Endothelial cell of umbilical vein (primary cell): ENCODE data around the gene PARN. TPM values are rescaled to one million over a fixed set of nuclear protein-coding genes. Genes with fewer than 3 reads are reported as not detected.

Source experiments
- BruUV-seq: library from RNA; stranded (reverse); fragments of 400-500 nt; replicated peaks from 2 replicates; lab custom pipeline; 2021; lab: Mats Ljungman, UMichigan
- CTCF ChIA-PET: fragments of 300-600, 350-600 bp; sonication (Branson Sonifier 250); formaldehyde crosslinking; loops from one replicate; lab custom pipeline; 2021; ENCODE audit warnings: antibody characterized with exemption, inconsistent platforms; lab: Charles Lee
- POLR2A ChIA-PET: fragments of 300-600, 350-600 bp; sonication (Branson Sonifier 250); formaldehyde crosslinking; loops from one replicate; lab custom pipeline; 2021; ENCODE audit warnings: antibody characterized with exemption, inconsistent platforms; lab: Charles Lee
- DNase-seq: peaks from one replicate; pipeline ENCODE4 v3.0.0-alpha.2; 2011; ENCODE audit warnings: low read depth, low spot score
- FAIRE-seq: peaks from 2 replicates; lab custom pipeline; 2011; peaks lifted over from hg19 to GRCh38; lab: Jason Lieb, UNC
- H2AFZ ChIP-seq: 2 replicates; pipeline ENCODE4 v1.6.0; 2012; ENCODE audit warnings: low read depth, low read length, control low read depth, inconsistent platforms
- H3K27ac ChIP-seq: 2 replicates; pipeline ENCODE4 v1.5.1; 2011; ENCODE audit warnings: low read depth, mild to moderate bottlenecking, control low read depth, low read length, moderate library complexity; ENCODE audit not compliant: insufficient read depth
- H3K27me3 ChIP-seq, 2 experiments: 2 replicates each; pipeline versions ENCODE4 v1.6.0 to v1.6.1; 2011; ENCODE audit warnings: low read length in 2 of 2, mixed read lengths in 1 of 2; ENCODE audit not compliant: control insufficient read depth in 2 of 2, insufficient read depth in 2 of 2
- H3K36me3 ChIP-seq, 2 experiments: 2 replicates in 1 of 2; 3 replicates in 1 of 2; pipeline ENCODE4 v1.5.1; 2011; ENCODE audit warnings: low read length in 2 of 2, mild to moderate bottlenecking in 1 of 2, moderate library complexity in 1 of 2; ENCODE audit not compliant: control insufficient read depth in 2 of 2, insufficient read depth in 2 of 2; ENCODE audit errors: extremely low read depth in 1 of 2
- H3K4me1 ChIP-seq: 3 replicates; pipeline ENCODE4 v1.5.1; 2011; ENCODE audit warnings: mild to moderate bottlenecking, low read length; ENCODE audit not compliant: control insufficient read depth, insufficient read depth; ENCODE audit errors: extremely low read depth
- H3K4me2 ChIP-seq: 2 replicates; pipeline ENCODE4 v1.6.1; 2011; ENCODE audit warnings: low read length, control low read depth, mixed read lengths; ENCODE audit not compliant: insufficient read depth
- H3K4me3 ChIP-seq, 3 experiments: fragments of 200-600 bp in 1 of 3; sonication (generic), shearing (Covaris generic) in 1 of 3; replicated peaks in 1 of 3; 2 replicates each; pipeline ENCODE4 v1.5.1; 2011 to 2016; ENCODE audit warnings: control low read depth in 3 of 3, low read length in 3 of 3, mild to moderate bottlenecking in 2 of 3, inconsistent platforms in 1 of 3, low read depth in 1 of 3, moderate library complexity in 1 of 3; ENCODE audit not compliant: insufficient read depth in 1 of 3
- H3K79me2 ChIP-seq: 2 replicates; pipeline ENCODE4 v1.6.0; 2012; ENCODE audit warnings: low read length, inconsistent platforms; ENCODE audit not compliant: control insufficient read depth, insufficient read depth
- H3K9ac ChIP-seq: replicated peaks from 2 replicates; pipeline ENCODE3; 2011; ENCODE audit warnings: low read length, control low read depth; ENCODE audit not compliant: insufficient read depth; ENCODE audit errors: extremely low read depth
- H3K9me1 ChIP-seq: replicated peaks from 3 replicates; pipeline ENCODE4 v1.6.0; 2011; ENCODE audit warnings: mild to moderate bottlenecking, low read length; ENCODE audit not compliant: control insufficient read depth, insufficient read depth; ENCODE audit errors: extremely low read depth
- H3K9me3 ChIP-seq: replicated peaks from 2 replicates; pipeline ENCODE4 v1.5.1; 2012; ENCODE audit warnings: low read length, inconsistent platforms; ENCODE audit not compliant: control insufficient read depth, insufficient read depth
- H4K20me1 ChIP-seq: replicated peaks from 2 replicates; pipeline ENCODE3; 2011; ENCODE audit warnings: mild to moderate bottlenecking, low read length; ENCODE audit not compliant: control insufficient read depth, insufficient read depth; ENCODE audit errors: extremely low read depth
- EZH2 ChIP-seq: IDR thresholded peaks from 2 replicates; pipeline ENCODE4 v1.6.1; 2012; ENCODE audit warnings: borderline replicate concordance, low read depth, mild to moderate bottlenecking, moderate library complexity, low read length, inconsistent platforms; ENCODE audit not compliant: severe bottlenecking
- FOS ChIP-seq: IDR thresholded peaks from 2 replicates; pipeline ENCODE4 v1.6.1; 2011; ENCODE audit warnings: mild to moderate bottlenecking, low read length, moderate library complexity, borderline replicate concordance; ENCODE audit not compliant: insufficient read depth
- GATA2 ChIP-seq: IDR thresholded peaks from 2 replicates; pipeline ENCODE4 v1.7.0; 2011; ENCODE audit warnings: low read depth, mild to moderate bottlenecking, moderate library complexity, mixed read lengths, low read length; ENCODE audit not compliant: insufficient read length, insufficient read depth
- JUN ChIP-seq: IDR thresholded peaks from 2 replicates; pipeline ENCODE4 v1.6.1; 2011; ENCODE audit warnings: borderline replicate concordance, low read depth; ENCODE audit not compliant: insufficient read length, insufficient read depth
- MYC ChIP-seq: IDR thresholded peaks from one replicate; pipeline ENCODE4 v1.6.1; 2011; ENCODE audit warnings: mild to moderate bottlenecking, low read depth, low read length
- POLR2A ChIP-seq: IDR thresholded peaks from 2 replicates; pipeline ENCODE4 v1.6.1; 2012; ENCODE audit warnings: low read depth, mild to moderate bottlenecking, control low read depth, low read length
- POLR2AphosphoS5 ChIP-seq: IDR thresholded peaks from 2 replicates; pipeline ENCODE4 v1.6.1; 2012; ENCODE audit warnings: low read depth, mild to moderate bottlenecking, control low read depth, low read length, moderate library complexity; ENCODE audit not compliant: insufficient read depth
- dilution Hi-C: fragments of 300-500 bp; cut with MboI; formaldehyde crosslinking; loops from one replicate; pipeline ENCODE4 v1.15.0; 2019; ENCODE audit warnings: low sequenced_read_pairs; ENCODE audit not compliant: extremely low pct_ligation_motif_present
- intact Hi-C: fragments of 100-400 bp; cut with micrococcal nuclease; formaldehyde crosslinking; loops from one replicate; pipeline ENCODE4 v1.10.0; 2022
- polyA plus RNA-seq, 4 experiments: library from polyadenylated mRNA; depleted of rRNA in 3 of 4; stranded (reverse) in 3 of 4; unstranded in 1 of 4; fragments of >200 nt; gene quantifications; 2 replicates each; pipeline versions ENCODE4 v1.2.1 to v1.2.3, GENCODE V29; 2011 to 2012; ENCODE audit warnings: missing spikeins in 1 of 4
- total RNA-seq: library from RNA; stranded (reverse); gene quantifications from 2 replicates; pipeline ENCODE4 v1.2.3, GENCODE V29; 2021
- TF ChIP-seq, protein P1 (sequence below), 2 donors: IDR thresholded peaks; 1 replicate in 1 of 2; 2 replicates in 1 of 2; pipeline ENCODE4 v1.5.1; 2011; ENCODE audit warnings: low read length in 2 of 2, mild to moderate bottlenecking in 2 of 2, moderate library complexity in 2 of 2, control low read depth in 1 of 2, inconsistent platforms in 1 of 2, low read depth in 1 of 2; ENCODE audit not compliant: insufficient read depth in 1 of 2; ENCODE audit errors: extremely low read depth in 1 of 2
- TF ChIP-seq, protein P2 (sequence below): IDR thresholded peaks from 2 replicates; pipeline ENCODE4 v1.6.1; 2011; ENCODE audit not compliant: insufficient read depth, insufficient read length

The PARN gene
- total and polyA plus RNA-seq, 2 donors (not counting 3 experiments of a cell fraction or from before 2014, with no cell fraction given): 16.9 to 24.6 TPM

DNA sequence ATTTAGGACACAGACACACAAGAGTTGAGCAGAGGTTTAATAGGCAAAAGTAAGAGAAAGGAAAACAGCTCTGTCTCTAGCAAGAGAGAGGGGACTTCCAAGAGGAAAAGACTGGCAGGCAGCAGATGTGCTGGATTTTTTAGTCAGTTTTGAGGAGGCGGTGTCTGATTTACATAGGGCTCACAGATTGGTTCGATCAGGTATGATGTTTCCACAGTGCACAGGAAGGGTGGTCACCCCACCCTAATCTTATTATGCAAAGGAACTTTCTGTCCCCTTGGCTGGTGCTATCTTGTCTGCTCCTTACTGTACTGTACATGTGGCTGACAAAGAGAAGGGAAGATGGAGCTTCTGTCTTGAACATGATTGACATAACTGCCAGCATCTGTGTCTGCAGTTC, 28.0 kb upstream of the PARN start:
- no peaks in the 10 kb centered on the region for H3K79me2 ChIP-seq
- no peak for FAIRE-seq
- H3K27ac ChIP-seq: no peak overlapping the region
- intact Hi-C loops: no loop called here
- H4K20me1 ChIP-seq: no peaks in the 10 kb centered on the region
- POLR2A ChIA-PET: no interaction called here
- no peaks in the 10 kb centered on the region for H3K9me1 ChIP-seq
- H3K4me1 ChIP-seq: no peaks in the 10 kb centered on the region
- no peak overlapping the region for H2AFZ ChIP-seq
- dilution Hi-C loops: no loop called here
- peaks cover 3 to 20% of the 10 kb centered on the region in 2 experiments for H3K36me3 ChIP-seq
- DNase-seq: no peak
- H3K9me3 ChIP-seq: no peaks in the 10 kb centered on the region
- no peak overlapping the region for H3K4me3 ChIP-seq
- no peaks in the 10 kb centered on the region for H3K27me3 ChIP-seq
- TF ChIP-seq MYC (no peak), FOS (no peak), JUN (no peak), POLR2AphosphoS5 (no peak), POLR2A (no peak), EZH2 (no peak), GATA2 (no peak)
- TF ChIP-seq, protein P1, sequence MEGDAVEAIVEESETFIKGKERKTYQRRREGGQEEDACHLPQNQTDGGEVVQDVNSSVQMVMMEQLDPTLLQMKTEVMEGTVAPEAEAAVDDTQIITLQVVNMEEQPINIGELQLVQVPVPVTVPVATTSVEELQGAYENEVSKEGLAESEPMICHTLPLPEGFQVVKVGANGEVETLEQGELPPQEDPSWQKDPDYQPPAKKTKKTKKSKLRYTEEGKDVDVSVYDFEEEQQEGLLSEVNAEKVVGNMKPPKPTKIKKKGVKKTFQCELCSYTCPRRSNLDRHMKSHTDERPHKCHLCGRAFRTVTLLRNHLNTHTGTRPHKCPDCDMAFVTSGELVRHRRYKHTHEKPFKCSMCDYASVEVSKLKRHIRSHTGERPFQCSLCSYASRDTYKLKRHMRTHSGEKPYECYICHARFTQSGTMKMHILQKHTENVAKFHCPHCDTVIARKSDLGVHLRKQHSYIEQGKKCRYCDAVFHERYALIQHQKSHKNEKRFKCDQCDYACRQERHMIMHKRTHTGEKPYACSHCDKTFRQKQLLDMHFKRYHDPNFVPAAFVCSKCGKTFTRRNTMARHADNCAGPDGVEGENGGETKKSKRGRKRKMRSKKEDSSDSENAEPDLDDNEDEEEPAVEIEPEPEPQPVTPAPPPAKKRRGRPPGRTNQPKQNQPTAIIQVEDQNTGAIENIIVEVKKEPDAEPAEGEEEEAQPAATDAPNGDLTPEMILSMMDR (IDR thresholded peaks at IDR 0.05; ENCODE audit: extremely low read depth in 1 of 2, insufficient read depth in 1 of 2, low read depth in 1 of 2, low read length in 2 of 2): no peak
- TF ChIP-seq, protein P2, sequence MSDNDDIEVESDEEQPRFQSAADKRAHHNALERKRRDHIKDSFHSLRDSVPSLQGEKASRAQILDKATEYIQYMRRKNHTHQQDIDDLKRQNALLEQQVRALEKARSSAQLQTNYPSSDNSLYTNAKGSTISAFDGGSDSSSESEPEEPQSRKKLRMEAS: no peak
- H3K4me2 ChIP-seq: no peak overlapping the region
- BruUV-seq: no TSS peak
- H3K9ac ChIP-seq: no peak overlapping the region
- CTCF ChIA-PET: interaction anchor here (1.8 kb wide), 1 partner anchor 18 kb away, joined by 3 read pairs; no protein-coding TSS in a partner anchor
